Brain pericyte (primary cell): ENCODE data around the gene KIRREL3.

ENCODE experiments used
- DNase-seq: peaks from one replicate; pipeline ENCODE4 v3.0.0-alpha.2; 2012; ENCODE audit warnings: low read depth, low spot score

KIRREL3 gene

DNA sequence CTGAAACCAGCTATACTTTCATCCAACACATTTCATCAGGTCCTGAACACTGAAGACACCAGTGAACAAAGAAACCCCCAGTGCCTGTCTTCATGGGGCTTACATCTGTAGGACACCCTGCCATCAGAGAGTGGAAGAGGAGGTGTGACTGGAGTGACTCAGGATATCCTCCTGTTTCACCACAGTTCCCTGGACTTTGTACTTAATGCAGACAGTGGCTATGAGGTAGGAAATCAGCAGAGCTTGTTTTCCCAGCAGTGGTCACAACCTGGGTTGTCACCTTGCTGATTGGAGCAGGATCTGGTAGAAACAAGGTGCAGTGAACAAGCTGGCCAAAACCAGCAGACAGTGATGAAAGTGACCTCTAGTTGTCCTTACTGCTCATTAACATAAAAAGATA lies 128.8 kb downstream of the KIRREL3 start:
- no peak for DNase-seq

GRCh38 chr11:126870021-126870420 lies 130.5 kb downstream of the KIRREL3 start:
- DNase-seq: no peak

GRCh38 chr11:126868741-126869140 lies 131.8 kb downstream of the KIRREL3 start:
- DNase-seq: no peak

DNA sequence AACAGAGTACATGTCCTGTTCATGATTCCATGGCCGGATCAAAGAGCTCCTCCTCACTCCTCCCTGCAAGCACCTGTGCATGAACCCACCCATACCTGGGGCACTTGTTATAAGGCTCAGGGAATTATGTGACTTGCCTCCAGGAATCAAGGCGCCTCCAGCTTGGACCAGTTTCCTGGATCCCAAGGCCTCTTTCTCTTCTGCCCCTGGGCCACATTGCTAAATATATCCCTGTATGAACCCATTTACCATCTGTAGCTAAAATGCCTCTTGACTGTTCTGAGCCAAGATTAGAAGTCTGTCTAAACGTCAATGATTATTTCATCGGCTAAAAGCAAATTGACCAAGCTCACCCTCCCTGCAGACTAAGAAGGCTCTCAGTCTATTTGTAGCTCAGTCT lies 135.6 kb downstream of the KIRREL3 start:
- DNase-seq: no peak

DNA sequence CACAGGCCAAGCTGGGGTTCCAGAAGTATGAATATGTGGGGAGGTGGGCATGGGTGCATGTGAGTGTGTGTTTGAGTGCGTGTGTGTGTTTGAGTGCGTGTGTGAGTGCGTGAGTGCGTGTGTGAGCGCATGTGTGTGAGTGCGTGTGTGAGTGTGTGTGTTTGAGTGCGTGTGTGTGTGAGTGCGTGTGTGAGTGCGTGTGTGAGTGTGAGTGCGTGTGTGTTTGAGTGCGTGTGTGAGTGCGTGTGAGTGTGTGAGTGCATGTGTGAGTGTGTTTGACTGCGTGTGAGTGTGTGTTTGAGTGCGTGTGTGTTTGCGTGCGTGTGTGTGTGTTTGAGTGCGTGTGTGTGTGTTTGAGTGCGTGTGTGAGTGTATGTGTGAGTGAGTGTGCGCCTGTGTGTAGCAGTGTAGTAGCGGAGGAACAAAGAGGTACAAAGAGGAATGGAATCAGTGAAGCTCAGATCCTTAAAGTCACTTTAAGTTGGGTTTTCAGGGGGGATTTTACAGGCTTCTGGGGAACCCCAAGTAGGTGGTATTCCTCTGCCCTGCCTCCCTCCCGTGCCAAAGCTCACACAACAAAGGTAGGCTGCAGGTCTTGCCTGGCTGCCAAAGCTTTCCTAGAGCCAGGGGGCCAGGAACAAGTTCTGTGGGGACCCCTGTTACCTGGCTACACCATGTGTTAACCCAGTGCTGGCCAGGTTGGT lies 137.1 kb downstream of the KIRREL3 start:
- no peak for DNase-seq

- no peak for DNase-seq
Observed at GRCh38 chr11:126862664-126863243, 137.8 kb downstream of the KIRREL3 start.

GRCh38 chr11:126861796-126862459 lies 138.6 kb downstream of the KIRREL3 start:
- DNase-seq: no peak

DNA sequence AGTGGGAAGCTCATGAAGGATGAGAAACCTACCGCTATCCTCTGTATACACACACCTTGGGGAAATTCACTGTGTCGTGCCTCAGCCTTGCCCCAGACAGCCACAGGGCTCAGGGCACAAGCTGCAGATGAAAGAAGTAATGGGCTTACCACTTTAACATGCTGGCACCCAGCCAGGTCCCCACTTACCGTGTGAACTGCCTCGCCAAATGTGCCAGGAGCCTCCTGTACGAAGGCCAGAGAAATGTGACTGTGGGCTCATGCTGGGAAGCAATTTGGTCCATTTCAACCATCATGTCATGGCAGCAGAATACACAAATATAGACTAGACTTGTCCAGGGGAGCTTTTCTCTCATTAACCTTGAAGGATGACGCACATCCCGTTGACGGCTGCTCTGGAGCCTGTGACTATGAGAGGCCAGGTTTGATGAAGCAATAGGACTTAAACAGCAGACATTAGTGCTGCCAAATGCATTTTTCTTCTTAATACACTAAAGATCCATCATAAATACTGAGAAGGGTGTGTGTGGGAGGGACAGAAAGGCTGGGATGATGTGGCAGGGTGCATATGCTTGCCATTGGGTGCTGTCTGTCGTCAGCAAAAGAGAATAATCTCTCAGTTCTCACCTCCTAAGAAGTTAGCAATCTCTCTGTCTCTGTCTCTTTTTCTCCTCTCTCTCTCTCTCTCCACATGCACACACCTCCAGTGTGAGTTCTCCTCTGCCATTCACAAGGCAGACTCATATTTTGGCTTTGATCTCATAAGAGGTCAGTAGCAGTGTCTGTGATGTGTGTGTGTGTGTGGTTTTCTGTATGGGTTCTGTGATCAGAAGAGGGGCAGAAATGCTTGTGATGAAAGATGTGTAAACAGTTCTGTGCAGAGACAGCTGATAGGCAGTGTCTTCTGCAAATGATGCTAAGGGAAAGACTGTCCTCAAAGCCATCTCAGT lies 142.4 kb downstream of the KIRREL3 start:
- DNase-seq: no peak

- DNase-seq: no peak
Observed at GRCh38 chr11:126855536-126855935, 145.0 kb downstream of the KIRREL3 start.

GRCh38 chr11:126853732-126854131 lies 146.8 kb downstream of the KIRREL3 start:
- DNase-seq: no peak

DNA sequence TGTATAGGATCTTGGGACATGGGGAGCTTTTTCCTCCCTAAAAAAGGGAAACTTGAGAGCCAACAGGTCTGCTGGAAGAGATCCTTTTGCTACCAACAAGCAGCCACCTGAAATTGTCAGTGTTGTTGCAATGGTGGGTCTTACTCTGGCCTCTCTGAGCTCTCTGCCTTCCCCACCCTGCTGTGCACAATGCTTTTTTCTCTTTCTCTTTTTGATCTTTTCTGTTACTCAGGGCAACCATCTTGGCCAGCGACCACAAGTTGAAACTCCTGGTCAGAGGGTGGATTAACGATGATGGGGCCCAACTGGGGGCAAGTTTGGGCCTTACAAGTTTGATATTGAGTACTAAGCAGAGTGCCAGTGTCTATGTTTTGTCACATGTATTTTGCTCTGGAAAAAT lies 155.8 kb downstream of the KIRREL3 start:
- DNase-seq: no peak

DNA sequence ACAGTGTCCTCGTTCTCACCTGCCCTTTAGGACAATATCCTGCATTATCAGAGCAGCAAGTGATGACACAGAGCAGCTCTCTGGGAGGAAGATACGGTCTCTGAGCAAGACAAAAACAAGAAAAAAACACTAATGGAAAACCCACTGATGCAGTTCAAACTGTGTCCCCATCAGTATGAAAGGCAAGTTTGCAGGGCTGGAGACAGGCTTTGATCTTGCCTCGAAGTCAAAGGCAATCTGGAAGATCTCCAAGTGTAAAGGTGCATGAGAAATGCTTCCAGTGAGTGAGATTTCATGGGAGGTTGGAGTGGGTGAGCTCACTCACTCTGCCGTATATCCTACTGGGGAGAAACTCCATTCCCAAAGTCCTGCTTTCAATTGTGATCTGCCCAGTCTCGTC lies 157.5 kb downstream of the KIRREL3 start:
- no peak for DNase-seq

- no peak for DNase-seq
Observed at GRCh38 chr11:126841999-126842398, 158.6 kb downstream of the KIRREL3 start.

DNA sequence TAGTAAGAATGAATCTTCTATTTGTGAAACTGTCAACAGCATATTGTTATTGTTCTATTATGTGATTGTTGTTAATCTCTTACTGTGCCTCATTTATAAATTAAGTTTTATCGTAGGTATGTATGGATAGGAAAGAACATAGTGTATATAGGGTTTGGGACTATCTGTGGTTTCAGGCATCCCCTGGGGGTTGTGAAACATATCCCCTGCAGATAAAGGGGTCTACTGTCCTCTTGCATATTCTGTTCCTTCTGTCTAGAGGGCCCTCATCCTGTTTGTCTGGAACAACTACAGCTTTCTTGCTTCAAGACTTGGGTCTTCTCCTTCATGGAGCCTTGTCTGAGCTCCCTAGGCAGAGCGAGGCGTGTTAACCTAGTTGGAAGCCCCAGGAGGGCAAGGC lies 159.6 kb downstream of the KIRREL3 start:
- DNase-seq: no peak

GRCh38 chr11:126840201-126840886 lies 160.2 kb downstream of the KIRREL3 start:
- no peak for DNase-seq

DNA sequence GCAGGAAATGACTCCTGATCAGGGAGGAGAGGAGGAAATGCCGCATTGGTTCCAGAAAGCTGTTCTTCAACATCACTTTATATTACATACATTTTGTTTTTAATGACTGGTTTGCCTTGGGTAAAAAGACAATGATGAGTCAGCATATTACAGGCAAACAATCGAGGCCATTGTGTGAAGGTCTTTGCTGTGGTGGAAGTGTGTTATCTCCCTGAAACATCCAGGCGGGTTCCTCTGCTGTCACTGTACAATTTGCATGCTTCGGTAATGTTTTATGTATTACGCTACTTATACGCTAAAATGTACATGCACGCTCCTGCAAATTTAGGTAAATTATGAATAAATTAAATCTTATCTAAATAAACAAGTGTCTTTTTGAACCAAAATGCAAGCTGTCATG lies 161.1 kb downstream of the KIRREL3 start:
- no peak for DNase-seq

- no peak for DNase-seq
Observed at GRCh38 chr11:126838779-126839178, 161.8 kb downstream of the KIRREL3 start.

DNA sequence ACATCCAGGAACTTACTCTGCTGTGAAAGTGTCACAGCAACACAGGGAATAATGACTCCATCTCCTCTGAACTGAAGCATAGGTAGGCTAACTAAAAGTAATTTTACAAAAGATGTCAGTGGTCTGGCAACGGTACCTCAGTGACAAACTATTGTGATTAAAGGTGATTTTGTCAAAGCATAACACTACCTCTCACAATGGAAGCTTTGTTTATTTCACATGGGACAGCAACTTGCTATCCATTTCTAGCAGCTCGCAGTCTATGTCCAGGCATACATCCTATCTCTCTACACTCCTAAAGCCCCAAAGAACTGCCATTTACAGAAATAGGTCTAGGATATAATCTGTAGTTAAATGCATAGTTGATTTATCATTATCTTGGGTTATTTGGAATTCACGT lies 163.0 kb downstream of the KIRREL3 start:
- no peak for DNase-seq

- DNase-seq: no peak
Observed at GRCh38 chr11:126834573-126834972, 166.0 kb downstream of the KIRREL3 start.

DNA sequence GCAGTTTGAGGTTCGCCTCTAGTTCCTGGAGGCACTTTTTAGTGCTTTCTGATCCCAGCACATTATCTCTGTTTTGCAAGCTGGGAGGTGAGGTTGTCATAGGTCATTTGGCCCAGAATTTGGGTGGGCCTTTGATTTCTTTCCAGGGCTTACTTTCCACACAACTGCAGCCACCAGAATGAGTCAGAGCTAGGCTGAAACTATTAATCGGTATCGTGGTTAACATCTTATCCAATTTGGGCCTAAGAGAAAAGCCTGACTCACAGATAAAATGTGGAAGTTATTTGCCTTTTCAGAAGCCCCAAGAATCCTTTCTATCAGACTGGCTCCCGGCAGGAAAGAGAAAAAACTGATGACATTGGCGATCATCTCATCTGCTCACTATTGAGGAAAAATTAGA lies 166.4 kb downstream of the KIRREL3 start:
- DNase-seq: no peak

DNA sequence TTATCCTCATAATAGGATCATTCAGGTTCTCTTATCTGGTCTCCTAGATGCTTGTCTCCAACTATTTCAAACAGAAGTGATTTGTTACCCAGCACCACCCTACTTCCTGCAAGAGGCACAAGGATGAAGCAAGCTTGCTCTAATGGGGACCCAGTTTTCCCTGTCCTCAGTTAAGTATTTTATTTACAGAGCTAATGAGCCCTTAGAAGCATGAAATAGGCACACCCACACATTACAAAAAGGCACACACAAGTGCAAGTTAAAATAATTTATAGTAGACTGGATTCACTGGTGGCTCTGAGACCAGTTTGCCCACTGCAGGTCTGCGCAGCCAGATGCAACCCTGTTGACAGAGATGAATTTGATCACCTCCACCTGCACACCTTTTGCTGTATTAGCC lies 167.5 kb downstream of the KIRREL3 start:
- no peak for DNase-seq
